Measurements from ENCODE around the gene DBNL. TPM values are rescaled to one million over a fixed set of nuclear protein-coding genes. Genes with fewer than 3 reads are reported as not detected.

The DBNL gene
- polyA plus RNA-seq, 1 donor, result 37.0 TPM

- DNase-seq (ENCODE audit: low read depth), result no peak
These were observed 53.9 kb downstream of the DBNL start for GRCh38 chr7:44098092-44099068.

- DNase-seq (ENCODE audit: low read depth), result no peak
These were observed 55.2 kb downstream of the DBNL start for GRCh38 chr7:44099669-44100068.

GRCh38 chr7:44100458-44101302 lies 56.2 kb downstream of the DBNL start:
- no peak for DNase-seq (ENCODE audit: low read depth)

GRCh38 chr7:44101303-44101965 lies 56.9 kb downstream of the DBNL start:
- DNase-seq (ENCODE audit: low read depth), result no peak

- DNase-seq (ENCODE audit: low read depth), result no peak
These were observed 57.7 kb downstream of the DBNL start for GRCh38 chr7:44101966-44102845.

GRCh38 chr7:44102846-44103565 lies 58.5 kb downstream of the DBNL start:
- DNase-seq (ENCODE audit: low read depth), result no peak

- no peak for DNase-seq (ENCODE audit: low read depth)
These were observed 59.0 kb downstream of the DBNL start for GRCh38 chr7:44103566-44103922.

GRCh38 chr7:44103923-44104859 lies 59.7 kb downstream of the DBNL start, which contains the start of gene AEBP1:
AEBP1 (plus strand) TSS chr7:44104345; CDS start chr7:44104666, 321 bp downstream.
- no peak for DNase-seq (ENCODE audit: low read depth)

- DNase-seq (ENCODE audit: low read depth), result no peak
These were observed 60.6 kb downstream of the DBNL start for GRCh38 chr7:44104860-44105771.

- no peak for DNase-seq (ENCODE audit: low read depth)
These were observed 61.3 kb downstream of the DBNL start for GRCh38 chr7:44105832-44106231.

- no peak for DNase-seq (ENCODE audit: low read depth)
These were observed 62.0 kb downstream of the DBNL start for GRCh38 chr7:44106311-44107065.

GRCh38 chr7:44107116-44107960 lies 62.8 kb downstream of the DBNL start:
- DNase-seq (ENCODE audit: low read depth), result no peak

- DNase-seq (ENCODE audit: low read depth), result no peak
These were observed 63.7 kb downstream of the DBNL start for GRCh38 chr7:44107961-44108767.

- DNase-seq (ENCODE audit: low read depth), result no peak
These were observed 64.6 kb downstream of the DBNL start for GRCh38 chr7:44108768-44109750.

All from forelimb muscle (tissue), 1 donor.